NCI-H82 treated with DMSO at 0.1 percent for 48 hours (cell line): ENCODE measurements around the gene TPD52L1.
"Not testable (repeated sequence)": the region's sequence is repeated elsewhere in the genome, so short reads cannot be mapped to it uniquely, and the experiment has no call there.

ENCODE experiments used
- DNase-seq: peaks from one replicate; lab custom pipeline; 2025; ENCODE audit not compliant: unreplicated experiment; lab: John Stamatoyannopoulos, UW

The TPD52L1 gene

DNA sequence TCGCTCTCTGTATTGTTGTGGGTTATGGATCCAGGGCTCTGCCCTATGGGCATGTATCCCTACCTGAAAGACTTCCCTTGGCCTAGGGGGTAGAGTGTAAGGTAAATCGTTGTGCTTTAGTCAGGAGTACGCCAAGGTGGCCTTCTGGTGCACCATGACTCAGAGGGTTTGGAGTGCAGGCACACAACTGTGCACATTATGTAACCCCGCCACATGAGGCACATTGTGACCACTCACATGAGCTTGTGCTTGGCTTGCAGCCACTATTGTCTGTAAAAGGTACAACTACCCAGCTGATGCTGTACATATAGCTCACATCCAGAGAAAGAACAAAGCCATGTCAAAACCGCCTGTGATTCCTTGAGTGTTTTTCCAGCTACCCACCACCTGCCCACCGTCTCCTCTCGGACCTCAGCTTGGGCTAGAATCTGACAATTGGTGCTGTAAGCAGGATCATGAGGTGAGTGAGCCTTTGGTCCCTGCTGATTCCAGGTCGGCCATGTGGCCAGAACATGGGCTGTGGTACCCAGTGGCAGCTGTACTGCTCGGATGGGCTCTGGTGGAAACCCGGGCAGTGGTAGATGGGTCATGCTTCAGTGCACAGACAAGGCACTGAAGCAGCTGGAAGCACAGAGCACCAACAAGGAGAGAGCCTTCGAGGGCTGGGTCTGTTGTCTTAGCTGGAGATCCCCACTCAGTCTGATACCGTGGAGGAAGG is 114.4 kb downstream of the TPD52L1 start:
- no peak for DNase-seq

DNA sequence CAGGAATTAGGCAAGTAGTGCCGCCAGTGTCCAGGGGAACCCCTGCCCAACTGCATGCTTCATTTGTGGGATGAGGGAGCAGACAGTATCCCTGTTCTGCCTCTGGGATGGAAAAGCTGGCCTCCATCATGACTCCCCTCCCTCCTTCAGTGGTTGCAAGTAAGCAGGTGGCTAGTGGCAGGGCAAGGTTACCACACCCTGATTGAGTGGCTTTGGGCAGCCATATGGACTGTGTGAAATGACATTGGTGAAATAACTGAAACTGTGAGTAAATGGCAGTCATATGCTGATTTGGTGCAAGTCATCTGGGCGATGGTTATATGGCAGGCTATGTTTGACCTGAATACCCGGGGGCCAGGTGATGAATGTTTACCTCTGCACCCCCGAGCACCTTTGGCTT is 115.2 kb downstream of the TPD52L1 start:
- no peak for DNase-seq

GRCh38 chr6:125269328-125269985 is 115.9 kb downstream of the TPD52L1 start:
- DNase-seq, result no peak

- no peak for DNase-seq
Measured at GRCh38 chr6:125270380-125270779, 116.8 kb downstream of the TPD52L1 start.

DNA sequence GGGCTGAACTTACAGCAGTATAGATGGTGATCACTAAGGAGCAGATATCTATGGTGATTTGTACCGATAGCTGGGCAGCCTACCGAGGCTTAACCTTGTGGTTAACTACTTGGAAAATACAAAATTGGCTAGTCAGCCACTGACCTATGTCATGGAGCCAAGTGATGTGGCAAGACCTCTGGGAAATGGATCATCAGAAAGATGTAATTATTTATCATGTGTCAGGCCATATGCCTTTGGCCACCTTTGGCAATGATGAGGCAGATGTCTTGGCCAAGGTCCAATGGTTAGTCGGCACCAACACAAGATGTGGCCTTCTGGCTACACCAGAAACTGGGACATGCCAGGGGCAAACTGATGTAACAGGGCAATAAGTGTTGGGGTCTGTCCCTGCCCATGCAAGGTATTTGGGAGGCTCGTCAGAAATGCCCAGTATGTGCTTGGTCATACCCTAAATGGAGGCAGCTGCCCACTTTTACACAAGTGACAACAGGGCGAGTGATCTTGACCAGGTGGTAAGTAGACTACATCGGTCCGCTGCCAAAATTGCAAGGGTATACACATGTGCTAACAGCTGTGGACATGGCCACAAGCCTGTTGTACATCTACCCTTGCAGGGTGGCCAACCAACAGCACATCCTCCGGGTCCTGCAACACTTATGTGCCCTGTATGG is 118.0 kb downstream of the TPD52L1 start:
- DNase-seq, result no peak

DNA sequence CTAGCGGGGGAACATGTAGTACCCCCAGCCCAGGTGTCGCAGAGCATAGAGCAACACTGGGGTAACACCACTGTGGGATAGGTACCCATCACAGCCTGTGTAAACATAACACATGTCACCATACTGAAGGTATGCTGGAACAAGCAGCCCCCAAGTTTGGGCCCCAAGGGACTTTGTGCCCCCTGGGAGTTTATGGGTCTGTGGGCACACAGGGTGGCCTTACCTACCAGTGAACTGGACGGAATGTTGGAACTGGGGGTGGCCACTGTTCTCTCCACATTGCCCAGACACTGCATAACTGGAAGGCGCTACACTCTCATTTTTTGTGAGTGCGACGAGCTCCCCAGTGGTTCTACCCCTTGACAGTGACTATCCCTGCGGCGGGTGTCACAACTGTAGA is 119.7 kb downstream of the TPD52L1 start:
- no peak for DNase-seq

GRCh38 chr6:125273965-125274364 is 120.4 kb downstream of the TPD52L1 start:
- no peak for DNase-seq

DNA sequence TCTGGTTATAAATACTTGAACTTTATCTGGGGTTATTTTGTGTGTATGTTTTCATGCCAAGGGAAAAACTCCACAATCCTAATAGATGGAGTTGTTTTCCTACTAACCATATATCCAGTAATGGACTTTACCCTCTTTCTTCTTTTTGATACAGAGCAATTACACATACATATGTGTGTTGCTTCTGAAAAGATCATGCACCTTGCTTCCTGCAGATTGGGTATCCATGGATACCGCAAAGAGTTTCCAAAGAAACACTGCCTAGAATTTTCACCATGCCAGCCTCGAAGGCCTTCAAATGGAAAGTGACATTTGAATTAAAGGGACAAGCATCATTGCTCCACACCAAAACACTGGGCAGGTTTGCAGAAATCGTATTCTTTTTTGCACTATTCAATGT is 121.4 kb downstream of the TPD52L1 start:
- DNase-seq, result no peak

DNA sequence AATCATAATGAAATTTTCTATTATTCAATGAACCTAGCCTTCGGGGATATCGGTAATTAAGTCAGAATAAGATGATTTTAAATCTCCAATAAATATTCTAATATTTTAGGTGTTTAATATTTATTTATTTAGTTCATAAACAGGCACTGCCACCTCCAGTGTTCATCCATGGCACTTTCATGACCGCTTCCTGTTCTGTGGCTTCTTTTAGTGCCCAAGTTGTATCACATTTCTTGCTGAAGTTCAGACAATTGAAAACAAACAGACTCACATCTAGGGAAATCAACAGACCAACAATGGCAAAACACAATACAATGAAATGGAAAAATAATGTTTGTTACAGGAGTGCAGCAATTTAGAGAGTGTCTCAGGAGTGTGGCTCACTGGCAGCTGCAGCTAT is 122.2 kb downstream of the TPD52L1 start:
- no peak for DNase-seq

GRCh38 chr6:125277838-125278237 is 124.3 kb downstream of the TPD52L1 start:
- no peak for DNase-seq

DNA sequence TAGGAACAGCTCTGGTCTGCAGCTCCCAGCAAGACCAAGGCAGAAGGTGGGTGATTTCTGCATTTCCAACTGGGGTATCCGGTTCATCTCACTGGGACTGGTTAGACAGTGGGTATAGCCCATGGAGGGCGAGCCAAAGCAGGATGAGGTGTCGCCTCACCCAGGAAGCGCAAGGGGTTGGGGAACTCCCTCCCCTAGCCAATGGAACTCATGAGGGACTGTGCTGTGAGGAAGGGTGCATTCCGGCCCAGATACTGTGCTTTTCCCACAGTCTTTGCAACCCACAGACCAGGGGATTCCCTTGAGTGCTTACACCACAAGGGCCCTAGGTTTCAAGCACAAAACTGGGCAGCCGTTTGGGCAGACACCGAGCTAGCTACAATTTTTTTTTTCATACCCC is 126.4 kb downstream of the TPD52L1 start:
- DNase-seq, result no peak

- DNase-seq, result not testable (repeated sequence)
Measured at GRCh38 chr6:125280370-125281035, 126.9 kb downstream of the TPD52L1 start.

- DNase-seq, result not testable (repeated sequence)
Measured at GRCh38 chr6:125282470-125282869, 128.9 kb downstream of the TPD52L1 start.

GRCh38 chr6:125285353-125285752 is 131.8 kb downstream of the TPD52L1 start:
- DNase-seq, result no peak

GRCh38 chr6:125285936-125286335 is 132.4 kb downstream of the TPD52L1 start:
- DNase-seq, result no peak

DNA sequence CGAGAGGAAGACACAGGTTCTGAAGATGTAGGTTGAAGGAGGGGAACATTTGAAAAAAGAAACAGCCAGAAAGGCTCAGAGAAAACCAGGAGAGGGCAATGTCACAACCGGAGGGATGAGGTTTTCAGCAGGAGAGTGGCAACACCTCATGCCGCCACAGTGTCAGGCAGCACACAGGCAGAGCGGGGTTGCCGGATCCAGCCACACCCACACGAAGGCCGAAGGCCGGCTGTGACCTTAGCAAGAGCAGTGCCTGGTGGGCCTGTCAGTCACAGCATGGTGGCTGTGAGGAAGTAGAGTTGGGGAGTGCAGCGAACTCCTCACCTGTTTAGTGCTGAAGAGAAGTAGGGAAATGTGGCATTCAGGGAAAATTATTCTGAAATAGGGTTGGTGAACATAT is 134.1 kb downstream of the TPD52L1 start:
- no peak for DNase-seq

DNA sequence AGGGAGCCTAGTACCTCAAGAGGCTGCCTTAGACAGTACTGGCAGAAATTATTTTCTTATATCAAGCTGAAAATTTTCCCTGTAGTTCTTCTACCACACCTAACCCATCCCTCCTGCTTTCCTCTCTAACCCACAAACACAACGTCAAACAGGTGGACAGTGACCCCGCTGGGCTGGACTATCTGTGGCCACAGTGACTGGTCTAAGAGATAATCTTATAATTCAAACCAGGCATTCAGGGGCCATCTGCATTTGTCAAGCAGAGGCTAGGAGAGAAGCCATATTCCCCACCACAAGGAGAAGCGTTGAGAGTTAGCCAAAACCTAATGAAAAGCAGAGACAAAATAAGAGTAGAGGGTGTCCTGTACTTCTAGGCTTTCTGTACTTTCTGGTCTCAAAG is 140.0 kb downstream of the TPD52L1 start:
- no peak for DNase-seq

DNA sequence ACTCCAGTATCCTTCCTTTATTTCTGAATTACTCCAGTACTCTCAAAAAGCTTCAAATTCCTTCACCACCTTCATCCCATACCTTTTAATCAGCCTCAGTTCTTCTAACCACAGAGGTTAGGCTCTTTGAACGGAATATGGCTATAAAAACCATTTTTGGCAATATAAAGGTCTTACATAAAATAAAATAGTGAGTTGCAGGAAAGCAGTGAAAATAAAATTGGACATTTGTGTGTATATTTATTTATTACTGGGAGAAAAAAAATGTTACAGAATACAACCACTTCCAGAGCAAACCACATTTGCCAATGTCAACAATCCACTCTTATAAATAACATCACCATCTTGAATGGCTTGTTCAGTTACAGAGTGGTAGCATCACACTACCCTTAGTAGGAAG is 140.5 kb downstream of the TPD52L1 start:
- no peak for DNase-seq

- no peak for DNase-seq
Measured at GRCh38 chr6:125294925-125295324, 141.4 kb downstream of the TPD52L1 start.

DNA sequence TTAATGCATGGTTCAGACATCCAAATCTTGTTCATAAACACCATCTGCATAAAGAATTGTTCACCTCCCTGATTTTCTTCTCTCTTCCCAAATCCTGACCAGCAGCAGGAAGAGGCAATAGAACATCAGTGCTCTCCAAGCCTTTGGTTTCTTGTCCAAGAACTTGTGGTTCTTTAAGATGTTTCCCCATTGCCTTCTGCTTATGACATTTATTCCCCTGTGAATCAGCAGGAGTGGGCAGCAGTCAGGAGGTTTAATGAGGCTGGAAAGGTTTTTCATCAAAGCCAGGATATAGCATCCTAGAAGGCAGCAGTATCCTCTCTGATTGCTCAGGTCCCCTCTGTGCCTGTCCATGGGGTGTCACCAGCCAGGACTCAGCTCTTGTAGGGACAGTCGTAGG is 142.9 kb downstream of the TPD52L1 start:
- DNase-seq, result no peak

DNA sequence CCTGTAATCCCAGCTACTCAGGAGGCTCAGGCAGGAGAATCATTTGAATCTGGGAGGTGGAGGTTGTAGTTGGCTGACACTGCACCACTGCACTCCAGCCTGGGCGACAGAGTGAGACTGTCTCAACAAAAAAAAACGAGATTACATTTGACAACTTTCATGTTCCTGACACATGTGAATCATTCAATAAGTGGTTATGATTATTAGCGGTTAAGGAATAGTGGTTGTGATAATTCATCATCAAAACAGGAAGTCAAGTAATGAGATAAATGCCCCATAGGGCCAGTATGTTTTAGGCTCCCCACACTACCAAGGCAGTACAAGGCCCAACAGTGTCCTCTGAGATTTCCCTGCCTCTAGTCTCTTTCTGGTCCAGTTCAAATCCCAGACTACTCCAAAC is 145.7 kb downstream of the TPD52L1 start:
- no peak for DNase-seq

DNA sequence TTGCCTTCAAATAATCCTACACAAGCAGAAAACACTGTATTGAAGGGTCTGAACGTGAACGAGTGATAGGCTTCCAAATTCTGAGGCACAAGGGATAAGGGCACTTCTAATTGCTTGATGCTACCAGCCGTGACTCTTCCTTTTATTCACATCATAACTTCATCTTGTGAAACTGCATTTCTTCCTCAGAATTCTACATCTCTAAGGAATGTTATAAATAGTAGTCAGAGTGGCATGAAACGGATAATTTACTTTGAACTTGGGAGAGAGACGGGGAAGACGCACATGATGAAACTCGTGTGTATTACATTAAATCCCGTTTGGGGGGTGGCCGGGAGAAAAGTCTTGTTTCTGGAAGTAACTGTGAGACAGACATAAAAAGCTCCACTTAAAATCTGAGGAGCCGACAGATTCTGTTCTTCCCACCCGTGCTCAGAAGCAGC is 147.4 kb downstream of the TPD52L1 start:
- no peak for DNase-seq
